NCI-H2107 treated with DMSO at 0.1 percent for 48 hours (cell line): ENCODE measurements around the gene ALG12.

Experiments
- DNase-seq: peaks from one replicate; lab custom pipeline; 2025; ENCODE audit not compliant: unreplicated experiment; lab: John Stamatoyannopoulos, UW

The ALG12 gene

DNA sequence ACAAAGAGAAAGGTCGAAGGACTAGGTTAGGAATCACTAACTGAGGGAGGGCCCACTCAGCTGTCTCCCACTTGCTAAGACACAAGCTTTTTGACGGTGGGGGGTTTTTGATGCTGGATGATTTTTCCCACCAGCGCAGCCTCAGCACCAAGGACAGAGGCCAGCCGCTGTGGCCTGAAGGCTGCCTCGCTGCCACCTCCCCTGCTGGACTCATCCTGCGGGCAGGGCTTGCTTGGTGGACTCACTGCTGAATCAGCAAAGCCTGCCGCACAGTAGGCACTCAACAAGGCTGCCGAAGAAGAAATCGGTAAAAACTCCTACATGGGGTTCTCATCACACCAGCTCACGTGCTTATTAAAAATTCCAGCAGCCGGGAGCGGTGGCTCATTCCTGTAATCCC is 2.6 kb downstream of the ALG12 start:
- DNase-seq = no peak

DNA sequence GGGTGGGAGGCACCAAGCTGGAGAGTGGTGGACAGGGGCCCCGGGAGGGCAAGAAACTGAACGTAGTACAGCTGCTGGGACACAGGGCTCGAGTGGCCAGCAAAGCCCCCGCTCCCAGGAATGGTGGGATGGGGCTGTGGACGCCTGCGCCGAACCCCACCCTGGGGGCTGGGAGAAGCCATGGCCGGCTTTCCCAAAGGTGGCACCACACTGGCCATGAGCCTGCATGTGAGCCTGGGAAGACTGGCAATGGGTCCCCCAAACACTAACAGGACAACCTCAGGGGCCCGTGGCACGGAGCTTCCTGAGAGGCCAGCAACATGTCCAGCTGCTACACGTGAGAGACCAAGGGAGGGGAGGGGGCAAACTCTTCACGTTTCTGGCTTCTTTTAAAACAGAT is 4.0 kb downstream of the ALG12 start:
- DNase-seq = no peak

DNA sequence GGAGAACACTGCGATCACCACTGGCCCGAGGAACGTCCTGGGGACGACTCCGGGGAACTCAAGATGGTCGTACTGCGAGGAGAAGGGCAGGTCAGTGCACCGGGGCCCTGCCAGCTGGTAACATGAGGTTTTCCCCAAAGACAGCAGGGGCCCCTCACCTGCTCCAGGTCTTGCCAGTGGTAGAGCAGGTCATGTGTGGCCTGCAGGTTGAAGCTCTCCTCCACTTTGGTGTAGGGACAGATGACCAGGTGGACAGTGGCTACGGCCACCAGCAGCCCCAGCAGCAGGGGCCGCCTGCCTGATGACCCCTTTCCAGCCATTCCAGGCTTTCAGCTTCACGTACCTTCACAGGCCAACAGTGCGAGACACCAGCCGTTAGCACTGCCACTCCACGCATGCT is 4.8 kb downstream of the ALG12 start:
- no peak for DNase-seq

DNA sequence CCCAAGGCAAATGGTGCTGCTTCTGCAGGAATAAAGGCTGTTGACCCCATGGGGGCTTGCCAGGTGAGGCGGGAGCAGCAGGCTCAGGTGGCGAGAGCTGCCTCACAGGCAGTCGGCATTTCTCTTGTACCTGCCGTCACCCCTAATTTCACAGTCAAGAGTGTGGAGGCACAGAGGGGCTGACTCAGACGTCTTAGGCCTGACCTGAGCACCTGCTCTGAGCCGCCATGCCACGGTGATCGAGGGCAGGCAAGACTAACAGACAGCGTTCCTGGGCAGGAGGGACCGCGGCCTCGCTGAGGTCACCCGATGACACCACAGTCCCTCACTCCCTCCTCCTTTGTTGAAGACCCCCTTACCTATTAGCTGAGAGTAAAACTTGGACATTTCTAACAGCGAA is 5.2 kb downstream of the ALG12 start:
- no peak for DNase-seq

DNA sequence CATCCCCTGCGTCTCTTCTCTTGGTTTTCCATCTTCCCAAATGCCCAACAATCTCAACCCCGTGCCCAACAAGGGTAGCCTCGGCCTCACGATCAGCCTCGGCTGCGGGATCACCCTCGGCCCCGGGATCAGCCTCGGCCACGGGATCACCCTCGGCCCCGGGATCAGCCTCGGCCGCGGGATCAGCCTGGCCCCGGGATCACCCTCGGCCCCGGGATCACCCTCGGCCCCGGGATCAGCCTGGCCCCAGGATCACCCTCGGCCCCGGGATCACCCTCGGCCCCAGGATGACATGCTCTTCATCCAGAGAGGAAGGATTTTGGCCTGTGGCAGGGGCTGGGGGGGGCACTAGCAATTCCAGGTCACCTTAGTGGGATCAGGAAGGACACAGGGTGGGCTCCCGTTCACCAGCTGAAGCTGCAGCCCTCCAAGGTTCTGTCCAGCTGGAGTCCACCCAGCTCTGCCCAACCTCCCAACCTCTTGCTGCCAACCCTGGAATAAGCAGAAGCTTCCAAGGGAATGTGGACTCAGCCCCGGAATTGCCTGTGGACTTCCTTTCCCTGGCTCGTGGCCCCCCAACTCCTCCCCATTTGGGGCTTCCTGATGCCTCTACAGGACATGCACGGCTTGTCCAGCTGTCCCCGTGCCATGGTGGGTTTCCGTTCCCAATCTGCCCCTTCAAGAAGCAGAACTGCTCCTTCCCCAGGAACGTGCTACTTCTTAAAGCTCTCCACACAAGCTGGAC is 6.2 kb downstream of the ALG12 start:
- no peak for DNase-seq

DNA sequence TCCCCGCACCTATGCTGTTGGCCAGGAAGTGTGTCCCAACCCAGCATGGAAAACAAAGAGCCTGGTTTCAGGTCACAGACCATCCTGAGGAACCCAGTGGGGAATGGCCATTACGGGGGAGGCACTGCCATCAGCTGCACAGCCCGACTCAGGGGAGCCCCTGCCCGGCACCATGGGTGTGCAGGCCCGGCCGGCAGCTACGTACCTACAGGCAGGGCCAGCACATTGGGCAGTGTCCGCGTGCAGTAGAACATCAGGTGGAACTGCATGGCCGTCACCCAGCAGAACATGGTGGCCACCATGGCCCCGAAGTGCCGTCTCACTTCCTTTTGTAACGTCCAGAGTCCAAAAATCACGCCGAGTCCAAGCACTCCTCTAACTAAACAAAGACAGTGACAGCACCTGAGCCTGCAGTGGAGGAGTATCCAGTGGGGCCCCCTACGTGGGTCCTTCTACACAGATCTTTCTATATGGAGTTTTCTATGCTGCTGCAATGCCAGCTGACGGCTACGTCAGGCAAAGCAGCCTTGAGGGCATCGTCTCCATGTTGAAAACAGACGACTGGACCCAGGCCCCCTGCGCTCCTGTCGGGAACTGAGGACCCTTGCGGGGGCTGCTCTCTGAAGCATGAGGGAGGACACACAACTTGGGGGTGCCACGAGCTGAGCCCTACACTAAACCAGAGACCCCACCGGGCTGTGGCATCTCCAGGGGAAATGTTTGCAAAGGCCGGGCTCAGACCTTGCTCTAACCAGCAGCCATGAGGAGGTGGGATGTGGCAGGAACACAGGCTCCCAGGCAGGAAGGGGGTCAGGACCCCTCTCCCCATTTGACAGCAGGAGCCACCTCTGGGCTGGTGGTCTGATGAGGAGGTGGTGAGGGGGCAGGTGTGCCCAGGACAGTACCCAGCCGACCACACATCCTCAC is 7.7 kb downstream of the ALG12 start:
- no peak for DNase-seq

DNA sequence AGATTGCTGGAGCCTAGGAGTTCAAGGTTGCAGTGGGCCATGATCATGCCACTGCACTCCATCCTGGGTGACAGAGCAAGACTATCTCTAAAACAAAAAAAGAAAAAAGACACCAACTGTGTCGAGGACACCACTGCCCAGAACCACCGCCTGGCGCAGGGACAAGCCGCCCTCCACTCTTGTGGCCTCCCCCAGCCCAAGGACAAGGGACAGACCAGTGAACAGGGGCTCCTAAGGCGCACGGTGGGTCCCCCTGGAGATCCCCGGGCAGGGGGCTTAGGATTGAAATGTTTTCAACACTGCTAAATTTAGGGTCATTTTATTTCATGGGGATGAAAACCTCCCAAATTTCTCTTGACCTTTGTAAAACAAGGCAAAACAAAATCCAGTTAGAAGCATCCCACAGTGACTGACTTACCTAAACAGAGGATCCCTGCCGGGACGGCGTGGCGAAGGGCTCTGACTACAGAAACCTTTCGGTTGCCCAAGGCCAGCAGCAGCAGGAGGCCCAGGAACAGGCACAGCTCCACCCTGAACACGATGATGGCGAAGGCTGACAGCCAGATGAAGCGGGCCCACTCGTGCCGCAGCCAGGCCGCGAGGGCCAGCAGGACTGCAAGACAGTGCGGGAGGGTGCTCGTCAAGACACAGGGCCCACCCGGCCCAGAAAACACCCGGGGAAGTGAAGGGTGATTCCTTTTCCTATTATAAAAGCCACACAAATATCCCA is 8.6 kb downstream of the ALG12 start:
- DNase-seq = no peak

DNA sequence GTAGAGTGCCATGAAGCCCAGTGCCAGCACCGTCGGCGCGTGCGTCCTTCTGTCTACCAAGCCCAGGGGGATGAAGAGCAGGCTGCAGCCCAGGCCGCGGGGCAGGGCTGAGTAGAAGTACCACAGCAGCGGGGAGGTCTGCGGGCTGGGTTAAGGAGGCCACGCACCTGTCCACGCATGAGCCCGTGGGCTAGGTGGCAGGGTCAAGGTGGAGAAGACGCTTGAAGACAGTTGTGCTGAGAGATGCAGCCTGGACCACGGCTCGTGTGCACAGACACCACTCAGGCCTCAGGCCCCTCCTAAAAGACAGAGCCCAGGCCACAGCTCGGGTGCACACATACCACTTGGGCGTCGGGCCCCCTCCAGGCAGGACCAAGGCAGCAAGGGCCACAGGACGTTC is 10.4 kb downstream of the ALG12 start:
- no peak for DNase-seq

DNA sequence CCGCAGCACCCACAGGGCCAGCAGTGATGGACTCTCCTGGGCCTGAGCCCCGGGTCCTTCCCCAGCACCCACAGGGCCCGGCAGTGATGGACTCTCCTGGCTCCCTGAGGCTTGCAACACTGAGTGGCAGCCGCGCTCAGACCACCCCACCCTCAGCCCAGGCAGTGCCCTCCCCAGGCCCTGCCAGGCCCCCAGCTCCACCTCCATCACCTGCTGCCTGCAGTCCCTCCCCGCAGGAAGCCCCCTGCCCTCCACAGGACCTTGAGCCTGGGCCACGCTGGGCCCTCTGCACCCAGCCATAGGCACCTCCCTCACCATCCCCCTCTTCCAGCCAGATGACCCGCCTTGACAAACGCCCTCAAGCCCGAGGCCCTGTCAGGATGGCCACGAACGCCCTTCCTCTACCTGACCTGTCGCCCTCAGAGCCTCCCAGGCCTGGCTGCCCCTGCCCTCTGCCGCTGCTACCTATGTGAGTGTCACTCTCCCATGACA is 11.4 kb downstream of the ALG12 start:
- DNase-seq = no peak

DNA sequence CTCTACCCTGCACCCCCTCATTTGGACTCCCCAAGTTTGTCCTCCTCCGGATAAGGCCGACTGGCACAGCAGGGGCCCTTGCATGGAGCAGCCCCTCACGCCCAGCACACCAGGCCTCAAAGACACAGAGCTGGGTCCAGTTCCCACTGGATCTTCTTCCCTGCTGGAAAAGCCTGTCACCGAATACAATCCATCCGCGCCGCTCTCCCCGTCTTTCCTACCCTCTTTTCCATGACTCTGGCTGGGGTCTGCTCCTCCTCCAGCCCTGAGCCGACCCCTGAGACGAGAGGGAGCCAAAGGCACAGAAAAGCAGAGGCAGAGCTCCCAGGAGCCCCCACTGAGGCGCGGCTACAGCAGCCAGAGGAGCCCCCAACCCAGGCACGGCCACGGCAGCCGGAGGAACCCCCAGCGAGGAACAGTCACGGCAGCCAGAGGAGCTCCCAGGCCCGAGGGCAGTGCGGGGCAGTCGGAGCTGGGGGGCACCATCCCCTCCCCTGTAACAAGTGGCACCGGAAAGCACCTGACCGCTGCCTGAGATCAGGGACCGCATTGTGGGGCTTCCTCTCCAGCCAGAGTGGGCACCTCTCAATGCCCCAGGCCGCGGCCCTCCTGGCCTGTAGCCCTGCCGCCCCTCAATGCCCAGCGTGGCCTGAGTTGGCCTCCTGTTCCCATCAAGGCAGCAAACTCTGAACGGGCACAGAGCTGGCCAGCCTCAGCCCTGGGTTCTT is 12.0 kb downstream of the ALG12 start:
- DNase-seq = no peak

DNA sequence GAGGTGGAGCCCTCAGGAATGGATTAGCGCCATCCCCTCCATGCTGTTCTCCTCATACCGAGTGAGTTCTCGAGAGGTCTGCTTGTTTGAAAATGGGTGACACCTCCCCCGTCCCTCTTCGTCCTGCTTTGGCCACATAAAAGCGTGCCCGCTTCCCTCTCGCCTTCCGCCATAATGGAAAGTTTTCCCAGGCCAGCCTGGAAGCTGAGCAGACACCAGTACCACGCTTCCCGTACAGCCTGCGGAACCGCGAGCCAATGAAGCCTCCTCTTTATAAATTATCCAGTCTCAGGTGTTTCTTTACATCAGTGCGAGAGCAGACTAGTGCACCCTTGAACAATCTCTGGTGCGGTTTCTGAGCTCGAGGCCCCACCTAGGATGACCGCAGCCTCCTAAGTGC is 12.8 kb downstream of the ALG12 start:
- no peak for DNase-seq

DNA sequence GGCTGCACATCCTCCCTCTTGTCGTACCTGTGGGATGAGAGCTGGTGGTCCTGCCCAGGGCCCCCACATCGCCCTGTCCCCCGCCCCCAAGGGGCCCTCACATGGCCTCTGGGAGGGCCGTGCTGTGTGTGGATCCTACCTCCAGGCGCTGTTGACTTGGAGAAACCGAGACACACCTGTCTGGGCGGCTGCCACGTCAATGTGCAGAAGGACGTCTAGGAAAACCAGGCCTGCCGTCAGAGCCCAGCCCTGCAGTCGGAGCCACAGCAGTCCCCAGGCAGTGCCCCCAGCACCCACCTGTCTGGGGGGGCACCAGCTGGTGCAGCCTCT is 14.2 kb downstream of the ALG12 start:
- DNase-seq = no peak

DNA sequence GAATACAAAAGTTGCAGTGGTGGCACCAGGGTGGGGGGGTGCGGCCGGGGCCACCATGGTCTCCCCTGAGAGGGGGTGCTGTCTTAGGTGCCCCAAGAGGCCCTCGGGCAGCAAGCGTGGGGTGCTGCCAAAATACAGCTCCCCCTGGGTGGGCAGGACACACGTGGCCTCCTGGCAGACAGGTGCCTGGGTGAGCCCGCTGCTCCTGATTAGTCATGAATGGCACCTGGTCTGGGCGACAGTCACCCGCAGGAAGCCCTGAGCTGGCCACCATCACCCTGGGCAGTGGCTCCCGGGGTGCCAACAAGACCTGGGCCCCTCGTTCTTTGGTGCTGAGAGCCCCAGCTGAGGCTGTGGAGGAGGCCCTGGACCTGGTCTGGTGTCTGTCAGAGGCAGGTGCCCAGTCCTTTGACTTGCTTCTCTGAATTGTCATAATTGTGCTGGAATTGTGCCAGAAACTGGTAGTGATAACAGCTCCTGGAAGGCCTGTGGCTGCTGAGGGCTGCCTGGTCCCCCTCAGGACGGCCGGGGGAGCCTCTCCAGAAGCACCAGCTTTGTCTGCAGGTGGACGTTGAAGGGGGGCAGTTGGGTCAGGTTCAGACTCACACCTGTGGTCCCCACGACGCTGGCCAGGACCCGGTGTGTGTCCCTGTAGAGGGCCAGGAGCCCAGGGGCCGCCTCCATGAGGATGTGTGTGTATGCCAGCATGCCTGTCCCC is 14.8 kb downstream of the ALG12 start:
- peak; percentile 72 for DNase-seq

DNA sequence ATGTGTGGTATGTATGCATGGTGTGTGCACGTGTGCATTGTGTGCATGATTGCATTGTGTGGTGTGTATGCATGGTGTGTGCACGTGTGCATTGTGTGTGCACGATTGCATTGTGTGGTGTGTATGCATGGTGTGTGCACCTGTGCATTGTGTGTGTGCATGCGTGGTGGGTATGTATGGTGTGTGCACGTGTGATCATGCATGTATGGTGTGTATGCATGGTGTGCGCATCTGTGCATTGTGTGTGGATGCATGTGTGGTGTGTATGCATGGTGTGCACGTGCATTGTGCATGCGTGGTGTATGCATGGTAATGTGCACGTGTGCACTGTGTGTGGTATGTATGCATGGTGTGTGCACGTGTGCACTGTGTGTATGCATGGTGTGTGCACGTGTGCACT is 16.8 kb downstream of the ALG12 start:
- no peak for DNase-seq

DNA sequence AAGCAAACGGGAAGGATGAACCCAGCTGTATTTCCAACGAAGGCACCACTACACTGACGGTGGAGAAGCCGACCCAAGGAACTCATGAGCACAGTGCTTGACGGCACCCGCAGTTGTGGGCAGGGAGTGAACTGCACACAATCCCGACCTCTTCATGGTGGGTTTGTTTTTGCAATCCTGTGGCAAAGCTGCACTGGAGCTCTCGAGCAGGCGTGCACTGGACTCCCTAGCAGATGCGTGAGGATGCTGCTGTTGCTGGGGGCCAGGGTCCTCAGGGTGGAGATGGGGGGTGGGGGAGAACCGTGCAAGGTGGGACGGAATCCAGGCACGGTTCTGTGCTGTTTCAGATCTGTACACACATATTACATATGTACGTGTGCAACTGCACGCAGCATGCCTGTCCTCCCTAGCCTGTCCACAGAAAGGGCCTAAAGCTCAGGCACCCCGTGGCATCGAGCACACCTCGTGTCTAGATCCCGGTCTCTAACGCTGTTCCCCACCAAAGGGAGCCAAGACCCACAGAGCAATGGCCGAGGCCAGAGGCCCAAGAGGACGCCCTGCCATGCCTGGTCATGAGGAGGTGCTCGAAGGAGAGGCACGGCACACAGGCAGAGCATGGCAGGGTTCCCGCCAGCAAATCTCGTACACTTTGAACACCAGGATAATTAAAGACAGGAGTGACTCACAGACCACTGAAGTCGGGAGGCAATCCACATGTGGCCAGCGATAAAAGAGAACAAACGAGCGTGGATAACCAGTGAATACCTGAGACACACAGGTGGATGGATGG is 17.6 kb downstream of the ALG12 start:
- DNase-seq = no peak

DNA sequence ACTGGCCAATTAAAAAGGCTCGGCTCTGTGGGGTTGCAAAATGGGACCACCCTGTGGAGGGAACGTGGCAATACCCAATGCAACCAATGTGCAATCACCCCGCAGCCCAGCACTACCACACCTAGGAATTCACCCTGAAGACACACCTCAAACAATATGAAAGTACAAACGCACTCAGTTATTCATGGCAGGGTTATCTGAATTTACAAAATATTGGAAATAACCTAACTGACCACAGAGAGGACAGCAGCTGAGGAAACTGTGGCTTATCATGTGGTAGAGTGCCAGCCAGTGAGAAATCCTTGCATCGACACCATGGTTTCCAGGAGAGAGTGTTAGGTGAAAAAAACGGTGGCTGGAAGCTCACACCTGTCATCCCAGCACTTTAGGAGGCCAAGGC is 18.7 kb downstream of the ALG12 start:
- DNase-seq = no peak

DNA sequence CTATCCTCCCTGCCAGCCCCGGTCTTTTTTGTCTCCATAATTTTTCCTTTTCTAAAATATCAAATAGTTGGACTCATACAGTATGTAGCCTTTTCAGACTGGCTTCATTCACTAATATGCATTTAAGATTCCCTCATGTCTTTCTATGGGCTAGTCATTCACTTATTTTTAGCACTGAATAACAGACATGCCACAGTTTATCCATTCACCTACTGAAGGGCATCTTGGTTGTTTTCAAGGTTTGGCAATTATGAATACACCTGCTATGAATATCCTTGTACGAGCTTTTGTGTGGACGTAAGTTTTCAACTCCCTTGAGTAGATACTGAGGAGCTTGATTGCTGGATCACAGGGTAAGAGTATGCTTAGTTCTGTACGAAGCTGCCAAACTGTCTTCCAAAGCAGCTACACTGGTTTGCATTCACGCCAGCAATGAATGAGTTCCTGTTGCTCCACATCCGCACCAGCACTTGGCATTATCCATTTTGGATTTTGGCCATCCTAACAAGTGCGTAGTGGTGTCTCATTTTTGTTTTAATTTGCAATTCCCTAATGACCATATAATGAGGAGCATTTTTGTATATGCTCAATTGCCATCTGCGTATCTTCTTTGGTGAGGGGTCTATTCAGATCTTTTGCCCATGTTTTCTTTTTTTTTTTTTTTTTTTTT is 21.1 kb downstream of the ALG12 start:
- no peak for DNase-seq

DNA sequence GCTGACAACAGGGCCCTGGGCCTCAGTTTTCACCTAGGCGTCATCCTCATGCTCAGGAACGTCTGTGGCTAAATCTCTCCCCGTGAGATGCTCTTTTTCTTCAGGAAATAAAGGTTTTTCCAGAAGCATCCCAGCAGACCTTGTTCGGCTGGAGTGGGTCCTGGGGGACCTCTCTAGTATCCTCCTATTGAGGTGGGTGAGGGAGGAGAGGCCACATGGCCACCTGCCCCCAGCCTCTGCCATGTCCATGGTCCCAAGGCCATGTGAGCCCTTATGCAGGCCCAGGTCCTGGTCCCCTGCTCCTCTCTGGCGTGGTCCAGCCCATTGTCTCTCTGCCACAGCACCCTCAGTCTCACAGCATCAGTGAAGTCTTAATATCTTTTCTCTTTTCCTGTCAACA is 22.0 kb downstream of the ALG12 start:
- DNase-seq = no peak
